ENCODE data around the gene ZNF350.

DNA sequence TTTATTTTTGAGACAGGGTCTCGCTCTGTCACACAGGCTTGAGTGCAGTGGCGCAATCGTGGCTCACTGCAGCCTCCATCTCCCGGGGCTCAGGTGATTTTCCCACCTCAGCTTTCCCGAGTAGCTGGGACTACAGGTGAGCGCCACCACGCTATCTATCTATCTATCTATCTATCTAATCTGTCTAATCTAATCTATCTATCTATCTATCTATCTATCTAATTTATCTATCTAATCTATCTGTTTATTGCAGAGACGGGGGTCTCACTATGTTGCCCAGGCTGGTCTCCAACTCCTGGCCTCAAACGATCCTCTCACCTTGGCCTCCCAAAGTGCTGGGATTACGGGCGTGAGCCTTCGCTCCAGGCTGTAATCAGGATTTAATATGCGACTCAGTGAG, 58.8 kb downstream of the ZNF350 start:
- TF ChIP-seq, protein P1, sequence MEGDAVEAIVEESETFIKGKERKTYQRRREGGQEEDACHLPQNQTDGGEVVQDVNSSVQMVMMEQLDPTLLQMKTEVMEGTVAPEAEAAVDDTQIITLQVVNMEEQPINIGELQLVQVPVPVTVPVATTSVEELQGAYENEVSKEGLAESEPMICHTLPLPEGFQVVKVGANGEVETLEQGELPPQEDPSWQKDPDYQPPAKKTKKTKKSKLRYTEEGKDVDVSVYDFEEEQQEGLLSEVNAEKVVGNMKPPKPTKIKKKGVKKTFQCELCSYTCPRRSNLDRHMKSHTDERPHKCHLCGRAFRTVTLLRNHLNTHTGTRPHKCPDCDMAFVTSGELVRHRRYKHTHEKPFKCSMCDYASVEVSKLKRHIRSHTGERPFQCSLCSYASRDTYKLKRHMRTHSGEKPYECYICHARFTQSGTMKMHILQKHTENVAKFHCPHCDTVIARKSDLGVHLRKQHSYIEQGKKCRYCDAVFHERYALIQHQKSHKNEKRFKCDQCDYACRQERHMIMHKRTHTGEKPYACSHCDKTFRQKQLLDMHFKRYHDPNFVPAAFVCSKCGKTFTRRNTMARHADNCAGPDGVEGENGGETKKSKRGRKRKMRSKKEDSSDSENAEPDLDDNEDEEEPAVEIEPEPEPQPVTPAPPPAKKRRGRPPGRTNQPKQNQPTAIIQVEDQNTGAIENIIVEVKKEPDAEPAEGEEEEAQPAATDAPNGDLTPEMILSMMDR (IDR thresholded peaks at IDR 0.05; ENCODE audit: extremely low read depth in 1 of 2, insufficient read depth in 1 of 2, low read depth in 1 of 2, low read length in 2 of 2), result no peak
- no peak for TF ChIP-seq POLR2AphosphoS5 (IDR thresholded peaks at IDR 0.05; ENCODE audit: insufficient read depth, low read depth, low read length)
- TF ChIP-seq GATA2 (IDR thresholded peaks at IDR 0.05; ENCODE audit: insufficient read depth, insufficient read length, low read depth, low read length), result peak; percentile 23
- TF ChIP-seq POLR2A (IDR thresholded peaks at IDR 0.05; ENCODE audit: low read depth, low read length), result no peak
- no peak for TF ChIP-seq MAX (IDR thresholded peaks at IDR 0.05; ENCODE audit: insufficient read depth, insufficient read length)
- TF ChIP-seq EZH2 (IDR thresholded peaks at IDR 0.05; ENCODE audit: borderline replicate concordance, low read depth, low read length, severe bottlenecking), result no peak
- TF ChIP-seq MYC (IDR thresholded peaks at IDR 0.05; ENCODE audit: low read depth, low read length), result no peak

Measured in endothelial cell of umbilical vein (primary cell).